Urothelium cell line (cell line): Measurements from ENCODE around the gene NOD1.
"Not testable (repeated sequence)": the region's sequence is repeated elsewhere in the genome, so short reads cannot be mapped to it uniquely, and the experiment has no call there.

Experiments
- DNase-seq: peaks from one replicate; pipeline ENCODE4 v3.0.0; 2011; ENCODE audit warnings: low spot score, mixed read lengths
- FAIRE-seq: peaks from 2 replicates; lab custom pipeline; 2011; peaks lifted over from hg19 to GRCh38; lab: Jason Lieb, UNC

NOD1 gene

GRCh38 chr7:30421647-30422196, 56.9 kb downstream of the NOD1 start:
- no peak for DNase-seq
- no peak for FAIRE-seq

DNA sequence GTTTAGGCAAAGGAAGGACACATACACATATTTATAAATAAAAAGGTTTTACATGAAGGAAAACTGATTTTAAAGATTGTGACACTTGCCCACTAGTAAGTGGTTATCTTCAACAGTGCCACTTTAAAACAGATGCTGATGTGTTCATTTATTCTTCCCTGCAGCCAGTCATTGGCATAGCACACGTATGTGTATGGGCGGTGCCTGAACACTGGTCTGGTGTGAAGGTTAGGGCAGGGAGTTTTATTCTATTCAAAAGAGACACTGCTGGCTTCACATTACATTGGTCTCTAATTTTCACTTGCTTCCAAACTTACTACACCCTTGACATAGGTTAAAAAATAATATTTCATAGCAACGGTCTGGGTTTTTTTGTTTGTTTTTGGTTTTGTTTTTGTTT, 57.9 kb downstream of the NOD1 start:
- DNase-seq (no peak), FAIRE-seq (no peak)

GRCh38 chr7:30420080-30420479, 58.5 kb downstream of the NOD1 start:
- DNase-seq, FAIRE-seq: not testable (repeated sequence)

GRCh38 chr7:30413864-30414263, 64.7 kb downstream of the NOD1 start:
- no peak for FAIRE-seq
- DNase-seq: no peak

- FAIRE-seq (peak; percentile 23), DNase-seq (peak; percentile 78)
Observed at GRCh38 chr7:30412782-30413504, 65.6 kb downstream of the NOD1 start.

DNA sequence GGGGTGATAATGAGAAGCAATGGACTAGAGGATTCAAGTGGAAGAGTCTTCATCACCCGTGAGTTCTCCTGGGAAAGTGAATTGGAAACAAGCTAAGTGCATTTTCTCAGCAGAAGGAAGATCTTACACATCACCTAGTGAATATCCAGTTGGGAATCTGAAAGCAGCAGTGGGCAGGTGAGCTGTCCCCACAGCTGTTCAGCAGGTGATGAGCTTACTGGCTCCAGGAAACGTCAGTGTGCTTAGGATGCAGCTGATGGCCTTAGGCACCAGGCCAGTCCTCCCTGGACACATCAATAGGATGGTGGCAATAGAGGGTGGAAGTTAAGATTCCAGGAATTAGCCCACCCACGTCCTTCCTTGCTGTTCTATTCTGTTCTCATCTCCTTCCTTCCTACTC, 66.7 kb downstream of the NOD1 start:
- DNase-seq (no peak), FAIRE-seq (no peak)

- no peak for FAIRE-seq
- DNase-seq: no peak
Observed at GRCh38 chr7:30411173-30411572, 67.4 kb downstream of the NOD1 start.

DNA sequence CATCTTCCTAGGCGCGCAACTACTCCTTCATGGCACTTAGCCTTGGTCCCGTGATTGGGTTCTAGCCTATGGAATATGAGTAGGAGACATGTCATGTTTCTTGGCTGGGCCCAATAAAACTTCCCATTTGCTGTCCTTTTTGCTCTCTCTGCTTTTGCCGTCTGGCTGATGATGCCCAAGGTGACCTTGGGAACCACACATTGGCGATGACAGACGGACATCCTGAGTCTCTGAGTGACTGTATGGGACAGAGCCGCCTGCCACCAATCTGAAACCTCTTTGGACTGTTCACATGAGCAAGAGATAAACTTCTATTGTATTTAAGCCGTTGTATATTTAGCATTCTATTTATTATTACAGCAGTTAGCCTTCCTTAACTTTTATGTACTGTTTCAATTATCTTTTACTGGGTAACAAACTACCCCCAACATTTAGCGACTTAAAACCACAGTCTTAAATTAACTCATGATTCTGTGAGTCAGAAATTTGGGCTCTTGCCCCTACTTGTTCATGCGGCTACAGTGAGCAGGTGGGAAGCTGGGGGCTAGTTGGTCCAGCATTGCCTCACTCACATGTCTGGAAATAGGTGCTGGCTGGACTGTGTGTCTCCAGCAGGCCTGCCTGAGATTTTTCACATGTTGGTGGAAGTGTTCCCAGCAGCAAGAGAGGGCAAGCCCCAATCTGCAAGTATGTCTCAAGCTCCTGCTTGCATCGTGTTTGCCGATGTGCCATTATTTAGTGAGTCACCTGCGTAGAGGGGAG, 71.7 kb downstream of the NOD1 start:
- no peak for DNase-seq

DNA sequence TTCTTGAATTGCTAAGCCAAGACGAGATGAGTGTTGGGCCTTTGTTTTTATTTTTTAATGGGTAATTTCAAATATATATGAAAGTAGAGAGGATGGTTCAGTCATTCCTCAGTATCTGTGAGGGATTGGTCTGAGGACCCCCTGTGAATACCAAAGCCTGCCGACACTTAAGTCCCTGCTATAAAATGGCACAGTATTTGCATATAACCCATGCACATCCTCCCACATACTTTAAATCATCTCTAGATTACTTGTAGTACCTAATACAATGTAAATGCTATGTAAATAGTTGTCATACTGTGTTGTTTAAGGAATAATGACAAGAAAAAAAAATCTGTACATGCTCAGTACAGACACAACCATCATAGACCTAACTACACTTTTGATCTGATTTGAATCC, 73.4 kb downstream of the NOD1 start:
- FAIRE-seq: peak; percentile 40
- no peak for DNase-seq

More for the DNA sequence above, 71.7 kb downstream of the NOD1 start:
- no peak for FAIRE-seq

- no peak for FAIRE-seq
- DNase-seq: no peak
Observed at GRCh38 chr7:30403477-30403876, 75.1 kb downstream of the NOD1 start.

- no peak for FAIRE-seq
Observed at GRCh38 chr7:30396389-30396788, 82.2 kb downstream of the NOD1 start.

GRCh38 chr7:30395676-30396075, 82.9 kb downstream of the NOD1 start:
- DNase-seq (no peak), FAIRE-seq (no peak)

More at GRCh38 chr7:30396389-30396788, 82.2 kb downstream of the NOD1 start:
- no peak for DNase-seq

DNA sequence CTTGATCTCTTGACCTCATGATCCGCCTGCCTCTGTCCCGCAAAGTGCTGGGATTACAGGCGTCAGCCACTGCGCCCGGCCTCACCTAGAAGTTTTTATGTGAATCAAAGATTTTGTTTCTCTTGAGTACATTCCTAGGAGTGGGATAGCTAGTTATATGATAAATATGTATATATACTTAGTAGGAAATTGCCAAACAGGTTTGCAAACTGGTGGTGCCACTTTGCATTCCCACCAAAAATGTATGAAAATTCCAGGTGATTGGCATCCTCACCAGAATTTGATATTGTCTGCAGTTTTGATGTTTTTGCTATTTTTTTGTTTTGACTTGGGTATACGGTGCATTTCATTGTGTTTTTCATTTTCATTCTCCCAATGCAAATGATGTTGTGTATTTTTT, 86.8 kb downstream of the NOD1 start:
- FAIRE-seq (no peak), DNase-seq (no peak)

GRCh38 chr7:30390736-30391636, 87.6 kb downstream of the NOD1 start:
- DNase-seq: no peak
- no peak for FAIRE-seq

GRCh38 chr7:30389791-30390190, 88.8 kb downstream of the NOD1 start:
- FAIRE-seq: peak; percentile 70

GRCh38 chr7:30382607-30383006, 96.0 kb downstream of the NOD1 start:
- no peak for FAIRE-seq
- no peak for DNase-seq

More at GRCh38 chr7:30389791-30390190, 88.8 kb downstream of the NOD1 start:
- no peak for DNase-seq

DNA sequence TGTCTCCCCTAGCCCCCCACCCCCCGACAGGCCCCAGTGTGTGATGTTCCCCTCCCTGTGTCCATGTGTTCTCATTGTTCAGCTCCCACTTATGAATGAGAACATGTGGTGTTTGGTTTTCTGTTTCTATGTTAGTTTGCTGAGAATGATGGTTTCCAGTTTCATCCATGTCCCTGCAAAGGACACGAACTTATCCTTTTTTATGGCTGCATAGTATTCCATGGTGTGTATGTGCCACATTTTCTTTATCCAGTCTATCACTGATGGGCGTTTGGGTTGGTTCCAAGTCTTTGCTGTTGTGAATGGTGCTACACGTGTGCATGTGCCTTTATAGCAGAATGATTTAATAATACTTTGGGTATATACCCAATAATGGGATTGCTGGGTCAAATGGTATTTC, 97.8 kb downstream of the NOD1 start:
- FAIRE-seq, DNase-seq: not testable (repeated sequence)

DNA sequence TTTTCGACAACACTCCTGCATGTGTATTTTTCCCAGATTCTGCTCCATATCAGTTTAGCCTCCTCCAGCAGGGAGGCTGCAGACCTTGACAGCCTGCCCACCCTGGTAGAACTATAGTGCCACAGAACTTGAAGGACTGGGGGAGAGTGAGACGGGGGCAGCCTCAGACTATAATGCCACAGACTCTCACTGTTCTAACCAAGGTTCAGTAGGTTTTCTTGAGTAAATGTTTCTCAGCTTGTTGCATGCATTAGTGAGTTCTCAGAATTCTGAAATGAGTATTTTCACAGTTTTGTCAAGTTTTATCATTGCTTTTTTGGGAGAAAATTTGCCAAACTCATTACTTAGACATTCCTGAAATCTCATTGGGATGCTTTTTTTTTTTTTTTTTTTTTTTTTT, 98.3 kb downstream of the NOD1 start:
- no peak for DNase-seq
- FAIRE-seq: no peak

DNA sequence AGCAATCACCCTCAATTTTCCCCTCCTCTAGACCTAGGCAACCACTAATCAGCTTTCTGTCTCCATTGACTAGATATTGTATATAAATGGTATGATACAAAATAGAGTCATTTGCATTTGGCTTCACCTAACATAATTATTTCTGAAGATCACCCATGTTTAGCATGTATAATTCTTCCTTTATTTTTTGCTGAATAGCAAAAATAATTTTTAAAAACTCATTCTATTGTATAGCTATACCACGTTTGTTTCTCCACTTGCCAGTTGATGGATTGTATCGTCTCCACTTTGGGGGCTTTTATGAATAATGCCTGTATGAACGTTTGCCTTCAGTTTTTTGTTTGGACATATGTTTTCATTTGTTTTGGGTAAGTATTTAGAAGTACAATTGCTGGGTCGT, 98.8 kb downstream of the NOD1 start:
- no peak for FAIRE-seq
- no peak for DNase-seq

- FAIRE-seq (no peak), DNase-seq (no peak)
Observed at GRCh38 chr7:30379131-30379530, 99.5 kb downstream of the NOD1 start.

- FAIRE-seq (no peak), DNase-seq (no peak)
Observed at GRCh38 chr7:30378275-30378674, 100.3 kb downstream of the NOD1 start.
